Measurements from ENCODE around the gene AURKA.

DNA sequence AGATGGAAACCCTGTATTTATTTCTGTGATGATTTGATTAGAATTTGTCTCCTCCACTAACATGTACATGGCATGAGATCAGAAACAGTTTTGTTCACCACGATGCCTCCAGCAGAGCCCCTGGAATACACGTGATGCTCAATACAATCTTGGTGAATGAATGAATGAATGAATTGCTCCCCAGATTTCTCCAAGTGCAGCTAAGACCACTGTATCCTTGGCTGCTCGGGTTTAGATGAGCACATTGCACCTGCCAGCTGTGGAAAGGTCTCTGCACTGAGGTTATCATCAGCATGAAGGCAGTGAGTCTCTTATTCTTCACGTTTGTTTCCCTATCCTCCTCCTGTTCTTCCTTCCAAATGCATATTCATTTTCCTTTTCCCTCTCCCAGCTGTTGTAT lies 37.9 kb upstream of the AURKA start:
- TF ChIP-seq, protein P1, sequence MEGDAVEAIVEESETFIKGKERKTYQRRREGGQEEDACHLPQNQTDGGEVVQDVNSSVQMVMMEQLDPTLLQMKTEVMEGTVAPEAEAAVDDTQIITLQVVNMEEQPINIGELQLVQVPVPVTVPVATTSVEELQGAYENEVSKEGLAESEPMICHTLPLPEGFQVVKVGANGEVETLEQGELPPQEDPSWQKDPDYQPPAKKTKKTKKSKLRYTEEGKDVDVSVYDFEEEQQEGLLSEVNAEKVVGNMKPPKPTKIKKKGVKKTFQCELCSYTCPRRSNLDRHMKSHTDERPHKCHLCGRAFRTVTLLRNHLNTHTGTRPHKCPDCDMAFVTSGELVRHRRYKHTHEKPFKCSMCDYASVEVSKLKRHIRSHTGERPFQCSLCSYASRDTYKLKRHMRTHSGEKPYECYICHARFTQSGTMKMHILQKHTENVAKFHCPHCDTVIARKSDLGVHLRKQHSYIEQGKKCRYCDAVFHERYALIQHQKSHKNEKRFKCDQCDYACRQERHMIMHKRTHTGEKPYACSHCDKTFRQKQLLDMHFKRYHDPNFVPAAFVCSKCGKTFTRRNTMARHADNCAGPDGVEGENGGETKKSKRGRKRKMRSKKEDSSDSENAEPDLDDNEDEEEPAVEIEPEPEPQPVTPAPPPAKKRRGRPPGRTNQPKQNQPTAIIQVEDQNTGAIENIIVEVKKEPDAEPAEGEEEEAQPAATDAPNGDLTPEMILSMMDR (conservative IDR thresholded peaks at IDR 0.05; ENCODE audit: low read depth in 2 of 2): no peak
- TF ChIP-seq EZH2 (IDR thresholded peaks at IDR 0.05; ENCODE audit: low read depth, unreplicated experiment): no peak
- no peak for TF ChIP-seq POLR2AphosphoS5 (IDR thresholded peaks at IDR 0.05; ENCODE audit: low read depth)
- TF ChIP-seq, protein P2, sequence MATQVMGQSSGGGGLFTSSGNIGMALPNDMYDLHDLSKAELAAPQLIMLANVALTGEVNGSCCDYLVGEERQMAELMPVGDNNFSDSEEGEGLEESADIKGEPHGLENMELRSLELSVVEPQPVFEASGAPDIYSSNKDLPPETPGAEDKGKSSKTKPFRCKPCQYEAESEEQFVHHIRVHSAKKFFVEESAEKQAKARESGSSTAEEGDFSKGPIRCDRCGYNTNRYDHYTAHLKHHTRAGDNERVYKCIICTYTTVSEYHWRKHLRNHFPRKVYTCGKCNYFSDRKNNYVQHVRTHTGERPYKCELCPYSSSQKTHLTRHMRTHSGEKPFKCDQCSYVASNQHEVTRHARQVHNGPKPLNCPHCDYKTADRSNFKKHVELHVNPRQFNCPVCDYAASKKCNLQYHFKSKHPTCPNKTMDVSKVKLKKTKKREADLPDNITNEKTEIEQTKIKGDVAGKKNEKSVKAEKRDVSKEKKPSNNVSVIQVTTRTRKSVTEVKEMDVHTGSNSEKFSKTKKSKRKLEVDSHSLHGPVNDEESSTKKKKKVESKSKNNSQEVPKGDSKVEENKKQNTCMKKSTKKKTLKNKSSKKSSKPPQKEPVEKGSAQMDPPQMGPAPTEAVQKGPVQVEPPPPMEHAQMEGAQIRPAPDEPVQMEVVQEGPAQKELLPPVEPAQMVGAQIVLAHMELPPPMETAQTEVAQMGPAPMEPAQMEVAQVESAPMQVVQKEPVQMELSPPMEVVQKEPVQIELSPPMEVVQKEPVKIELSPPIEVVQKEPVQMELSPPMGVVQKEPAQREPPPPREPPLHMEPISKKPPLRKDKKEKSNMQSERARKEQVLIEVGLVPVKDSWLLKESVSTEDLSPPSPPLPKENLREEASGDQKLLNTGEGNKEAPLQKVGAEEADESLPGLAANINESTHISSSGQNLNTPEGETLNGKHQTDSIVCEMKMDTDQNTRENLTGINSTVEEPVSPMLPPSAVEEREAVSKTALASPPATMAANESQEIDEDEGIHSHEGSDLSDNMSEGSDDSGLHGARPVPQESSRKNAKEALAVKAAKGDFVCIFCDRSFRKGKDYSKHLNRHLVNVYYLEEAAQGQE (IDR thresholded peaks at IDR 0.05; ENCODE audit: unreplicated experiment): no peak
- no peak for TF ChIP-seq NANOG (IDR thresholded peaks at IDR 0.05; ENCODE audit: borderline replicate concordance)
- TF ChIP-seq EZH2phosphoT487 (IDR thresholded peaks at IDR 0.05; ENCODE audit: unreplicated experiment): no peak
- no peak for TF ChIP-seq STAT1 (IDR thresholded peaks at IDR 0.05; ENCODE audit: unreplicated experiment)
- TF ChIP-seq, protein P3, sequence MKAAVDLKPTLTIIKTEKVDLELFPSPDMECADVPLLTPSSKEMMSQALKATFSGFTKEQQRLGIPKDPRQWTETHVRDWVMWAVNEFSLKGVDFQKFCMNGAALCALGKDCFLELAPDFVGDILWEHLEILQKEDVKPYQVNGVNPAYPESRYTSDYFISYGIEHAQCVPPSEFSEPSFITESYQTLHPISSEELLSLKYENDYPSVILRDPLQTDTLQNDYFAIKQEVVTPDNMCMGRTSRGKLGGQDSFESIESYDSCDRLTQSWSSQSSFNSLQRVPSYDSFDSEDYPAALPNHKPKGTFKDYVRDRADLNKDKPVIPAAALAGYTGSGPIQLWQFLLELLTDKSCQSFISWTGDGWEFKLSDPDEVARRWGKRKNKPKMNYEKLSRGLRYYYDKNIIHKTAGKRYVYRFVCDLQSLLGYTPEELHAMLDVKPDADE (IDR thresholded peaks at IDR 0.05): no peak
- no peak for TF ChIP-seq ZNF331 (CRISPR knock-in tag; IDR thresholded peaks at IDR 0.05; ENCODE audit: low read depth)
